ENCODE measurements around the gene SLC11A2.
"Not testable (repeated sequence)": the region's sequence is repeated elsewhere in the genome, so short reads cannot be mapped to it uniquely, and the experiment has no call there.

Gene SLC11A2

GRCh38 chr12:50936821-50937530 lies 89.2 kb downstream of the SLC11A2 start:
- no peak for DNase-seq

- no peak for DNase-seq
Observed at GRCh38 chr12:50934981-50935807, 91.0 kb downstream of the SLC11A2 start.

DNA sequence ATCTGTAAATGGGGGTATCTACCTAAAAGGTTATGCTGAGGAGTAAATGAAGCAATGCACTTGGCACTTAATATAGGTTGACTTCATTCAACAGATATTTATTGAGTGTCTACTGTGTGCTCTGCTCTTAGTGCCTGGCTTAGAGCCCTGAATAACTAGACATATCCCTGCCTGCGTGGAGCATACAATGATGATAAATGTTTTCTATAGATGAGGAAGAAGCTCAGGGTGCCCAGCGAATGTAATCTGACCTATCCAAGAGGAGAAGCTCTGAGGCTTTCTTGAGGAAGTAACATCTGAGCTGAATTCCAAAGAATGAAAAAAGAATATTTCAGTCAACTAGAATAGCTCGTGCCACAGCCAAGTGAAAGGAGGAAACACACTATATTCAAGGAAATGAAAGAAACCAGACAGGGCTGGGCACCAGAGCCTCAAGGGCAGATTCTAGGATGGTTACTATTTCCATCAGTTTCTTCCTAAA lies 91.8 kb downstream of the SLC11A2 start:
- no peak for DNase-seq

DNA sequence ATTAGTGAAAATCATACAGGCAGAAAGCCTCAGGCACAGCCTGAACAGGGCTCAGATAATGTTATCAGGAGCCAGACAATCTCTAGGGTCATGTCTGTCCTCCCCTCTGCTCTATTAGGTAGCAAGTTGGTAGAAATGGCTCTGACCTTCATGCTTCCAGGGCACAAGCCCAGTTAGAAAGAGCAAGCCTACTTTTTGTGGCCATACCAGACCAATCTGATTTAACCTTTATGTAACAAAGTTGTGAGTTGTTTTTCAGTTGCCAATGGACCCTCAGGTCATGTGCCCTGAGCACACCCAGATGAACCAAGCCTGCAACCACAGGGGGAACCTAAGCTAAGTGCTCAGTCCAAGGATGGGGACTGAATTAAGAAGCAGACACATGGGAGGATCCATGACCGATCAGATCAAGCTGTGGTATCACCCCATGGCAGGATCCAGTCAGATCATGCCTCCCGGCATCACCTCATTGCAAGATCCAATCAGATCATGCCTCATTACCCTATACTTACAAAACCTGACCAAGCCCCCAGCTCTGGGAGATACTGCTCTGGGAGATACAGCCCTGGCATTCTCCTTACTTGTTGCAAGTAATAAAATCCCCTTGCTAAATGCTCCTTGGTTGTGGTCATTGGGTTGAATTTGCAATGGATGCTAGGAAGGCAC lies 92.6 kb downstream of the SLC11A2 start:
- DNase-seq: no peak

DNA sequence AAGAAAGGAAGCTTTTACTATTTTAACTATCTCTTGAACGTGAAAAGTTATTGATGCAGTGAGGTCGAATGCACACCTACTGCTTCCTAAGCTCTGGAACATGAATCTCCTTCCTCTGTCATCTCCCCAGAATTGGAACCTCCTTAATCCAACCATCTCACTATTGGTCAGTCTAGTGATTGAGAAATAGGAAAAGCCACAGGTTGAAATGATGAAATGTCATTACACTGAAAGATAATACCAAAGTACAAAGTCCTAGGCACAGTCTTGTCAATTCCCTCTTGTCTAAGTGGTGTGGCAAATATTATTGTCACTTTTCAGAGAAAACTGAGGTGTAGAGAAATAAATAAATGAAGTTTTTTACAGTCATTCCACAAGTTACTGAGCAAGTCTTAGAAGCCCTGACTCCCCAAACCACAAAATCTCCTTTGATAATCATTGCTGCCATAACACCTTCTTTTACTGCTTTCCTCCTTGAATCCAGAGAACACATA lies 93.3 kb downstream of the SLC11A2 start:
- no peak for DNase-seq

DNA sequence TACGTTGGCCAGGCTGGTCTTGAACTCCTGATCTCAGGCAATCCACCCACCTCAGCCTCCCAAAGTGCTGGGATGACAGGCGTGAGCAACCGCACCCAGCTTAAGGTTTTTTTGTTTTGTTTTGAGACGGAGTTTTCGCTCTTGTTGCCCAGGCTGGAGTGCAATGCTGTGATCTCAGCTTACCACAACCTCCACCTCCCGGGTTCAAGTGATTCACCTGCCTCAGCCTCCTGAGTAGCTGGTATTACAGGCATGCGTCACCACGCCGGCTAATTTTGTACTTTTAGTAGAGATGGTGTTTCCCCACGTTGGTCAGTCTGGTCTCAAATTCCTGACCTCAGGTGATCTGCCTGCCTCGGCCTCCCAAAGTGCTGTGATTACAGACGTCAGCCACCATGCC lies 95.7 kb downstream of the SLC11A2 start:
- not testable (repeated sequence) for DNase-seq

DNA sequence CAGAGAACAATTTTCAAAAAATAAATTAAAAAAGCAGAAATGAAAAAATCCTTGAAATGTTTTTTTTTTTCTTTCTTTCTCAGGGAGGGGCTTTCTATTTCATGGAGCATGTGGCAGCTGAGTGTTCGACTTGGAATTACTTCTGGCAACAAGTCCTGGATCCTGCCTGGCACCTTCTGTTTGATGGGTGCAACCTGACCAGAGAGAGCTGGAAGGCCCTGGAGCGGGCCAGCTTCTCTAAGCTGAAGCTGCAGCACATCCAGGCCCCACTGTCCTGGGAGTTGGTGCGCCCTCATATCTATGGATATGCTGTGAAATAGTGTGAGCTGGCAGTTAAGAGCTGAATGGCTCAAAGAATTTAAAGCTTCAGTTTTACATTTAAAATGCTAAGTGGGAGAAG lies 96.4 kb downstream of the SLC11A2 start:
- DNase-seq: no peak
